Stimulated activated CD8-positive, alpha-beta memory T cell treated with anti-CD3 and anti-CD28 coated beads, Interleukin-2, amount 100 ng/mL, for 48 hours (primary cell): ENCODE measurements around the gene DAZ4.
"Not testable (repeated sequence)": the region's sequence is repeated elsewhere in the genome, so short reads cannot be mapped to it uniquely, and the experiment has no call there.

Experiments used
- DNase-seq, 2 donors: peaks; one replicate each; pipeline ENCODE4 v3.0.0-alpha.2; 2020; ENCODE audit warnings: low read depth in 2 of 2

The DAZ4 gene

GRCh38 chrY:24833619-24834018 lies at the start of gene DAZ4:
TSS of gene DAZ4 (plus strand) at chrY:24833919. CDS start at chrY:24834127, 208 bp downstream.
- DNase-seq: not testable (repeated sequence)

- not testable (repeated sequence) for DNase-seq
Observed at GRCh38 chrY:24813293-24813692, 20.4 kb upstream of the DAZ4 start, which contains the start of gene DAZ3. TSS of gene DAZ3 (minus strand) at chrY:24813393. CDS start at chrY:24813185, 208 bp downstream.

- not testable (repeated sequence) for DNase-seq
Observed at GRCh38 chrY:24821836-24822235, 11.9 kb upstream of the DAZ4 start.

GRCh38 chrY:24824184-24824879 lies 9.4 kb upstream of the DAZ4 start:
- DNase-seq: not testable (repeated sequence)

- DNase-seq: not testable (repeated sequence)
Observed at GRCh38 chrY:24825069-24825468, 8.7 kb upstream of the DAZ4 start.
